ENCODE data around the gene PGLYRP2.
"Not testable (repeated sequence)": the region's sequence is repeated elsewhere in the genome, so short reads cannot be mapped to it uniquely, and the experiment has no call there.

PGLYRP2 gene, protein sequence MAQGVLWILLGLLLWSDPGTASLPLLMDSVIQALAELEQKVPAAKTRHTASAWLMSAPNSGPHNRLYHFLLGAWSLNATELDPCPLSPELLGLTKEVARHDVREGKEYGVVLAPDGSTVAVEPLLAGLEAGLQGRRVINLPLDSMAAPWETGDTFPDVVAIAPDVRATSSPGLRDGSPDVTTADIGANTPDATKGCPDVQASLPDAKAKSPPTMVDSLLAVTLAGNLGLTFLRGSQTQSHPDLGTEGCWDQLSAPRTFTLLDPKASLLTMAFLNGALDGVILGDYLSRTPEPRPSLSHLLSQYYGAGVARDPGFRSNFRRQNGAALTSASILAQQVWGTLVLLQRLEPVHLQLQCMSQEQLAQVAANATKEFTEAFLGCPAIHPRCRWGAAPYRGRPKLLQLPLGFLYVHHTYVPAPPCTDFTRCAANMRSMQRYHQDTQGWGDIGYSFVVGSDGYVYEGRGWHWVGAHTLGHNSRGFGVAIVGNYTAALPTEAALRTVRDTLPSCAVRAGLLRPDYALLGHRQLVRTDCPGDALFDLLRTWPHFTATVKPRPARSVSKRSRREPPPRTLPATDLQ

GRCh38 chr19:15479391-15480345 is at the start of gene PGLYRP2:
PGLYRP2 (minus strand) TSS chr19:15479501; CDS start chr19:15479371, 130 bp downstream.
- no peak for DNase-seq

- no peak for DNase-seq
These were observed 48.4 kb upstream of the PGLYRP2 start for GRCh38 chr19:15527705-15528104.

DNA sequence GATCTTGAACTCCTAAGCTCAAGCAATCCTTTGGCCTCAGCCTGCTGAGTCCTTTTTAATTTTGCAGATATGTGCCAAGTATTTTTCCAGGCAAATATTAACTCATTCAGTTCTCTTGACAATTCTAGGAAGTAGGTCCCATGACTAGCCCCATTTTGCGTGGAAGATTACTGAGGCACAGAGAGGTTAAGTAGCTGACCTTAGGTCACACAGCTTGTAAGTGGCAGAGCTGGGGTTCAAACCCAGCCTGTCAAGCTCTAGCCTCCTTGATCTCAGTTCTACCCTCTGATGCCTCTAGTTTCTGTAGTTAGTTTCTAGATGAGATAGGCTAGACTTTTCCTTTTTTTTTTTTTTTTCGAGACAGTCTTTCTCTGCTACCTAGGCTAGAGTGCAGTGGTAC is 47.1 kb upstream of the PGLYRP2 start:
- DNase-seq, result no peak

DNA sequence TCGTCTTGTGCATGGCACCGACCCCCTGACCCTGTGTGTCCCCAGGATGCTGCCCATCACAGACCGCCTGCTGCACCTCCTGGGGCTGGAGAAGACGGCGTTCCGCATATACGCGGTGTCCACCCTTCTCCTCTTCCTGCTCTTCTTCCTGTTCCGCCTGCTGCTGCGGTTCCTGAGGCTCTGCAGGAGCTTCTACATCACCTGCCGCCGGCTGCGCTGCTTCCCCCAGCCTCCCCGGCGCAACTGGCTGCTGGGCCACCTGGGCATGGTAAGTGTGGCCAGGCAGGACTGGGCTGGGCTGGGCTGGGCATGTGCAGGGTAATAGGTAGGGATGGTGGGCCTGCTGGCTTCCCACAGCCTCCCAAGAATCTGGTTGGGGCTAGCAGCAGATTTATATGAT is 46.0 kb upstream of the PGLYRP2 start:
- no peak for DNase-seq

- DNase-seq, result no peak
These were observed 45.5 kb upstream of the PGLYRP2 start for GRCh38 chr19:15524781-15525180.

DNA sequence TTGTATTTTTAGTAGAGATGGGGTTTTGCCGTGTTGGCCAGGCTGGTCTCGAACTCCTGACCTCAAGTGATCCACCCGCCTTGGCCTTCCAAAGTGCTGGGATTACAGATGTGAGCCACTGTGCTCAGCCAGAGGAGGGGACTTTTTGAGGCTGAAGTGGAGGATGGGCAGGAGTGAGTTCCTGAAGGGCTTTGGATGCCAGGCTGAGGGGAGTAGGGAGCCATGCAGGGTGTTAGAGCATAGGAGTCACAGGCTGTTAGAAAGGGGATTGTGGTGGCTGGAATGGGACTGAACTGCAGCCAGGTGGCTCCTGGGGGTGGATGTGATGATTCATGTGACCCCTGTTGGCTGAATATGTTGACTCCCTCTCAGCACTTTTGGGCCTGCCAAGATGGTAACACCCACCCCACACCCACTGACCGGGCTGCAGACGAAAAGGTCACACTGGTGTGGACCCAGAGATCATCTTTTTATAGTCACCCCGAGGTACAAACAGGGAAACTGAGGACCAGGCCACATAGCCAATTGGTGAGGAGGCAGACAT is 40.2 kb upstream of the PGLYRP2 start:
- DNase-seq, result no peak

DNA sequence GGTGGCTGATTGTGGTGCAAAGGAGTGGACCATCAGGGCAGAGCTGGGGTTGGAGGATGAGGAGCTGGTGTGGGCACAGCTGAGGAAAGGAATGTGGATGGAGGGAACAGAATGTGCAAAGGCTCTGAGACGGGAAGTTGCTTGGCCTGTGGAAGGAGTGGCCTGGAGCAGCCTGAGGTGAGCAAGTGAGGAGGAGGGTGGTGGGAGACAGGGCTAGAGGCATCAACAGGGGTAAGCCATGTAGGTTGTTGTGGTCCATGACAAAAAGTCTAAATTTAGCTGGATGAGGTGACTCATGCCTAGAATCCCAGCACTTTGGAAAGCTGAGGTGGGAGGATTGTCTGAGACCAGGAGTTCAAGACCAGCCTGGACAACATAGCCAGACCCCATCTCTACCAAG is 38.5 kb upstream of the PGLYRP2 start:
- no peak for DNase-seq

DNA sequence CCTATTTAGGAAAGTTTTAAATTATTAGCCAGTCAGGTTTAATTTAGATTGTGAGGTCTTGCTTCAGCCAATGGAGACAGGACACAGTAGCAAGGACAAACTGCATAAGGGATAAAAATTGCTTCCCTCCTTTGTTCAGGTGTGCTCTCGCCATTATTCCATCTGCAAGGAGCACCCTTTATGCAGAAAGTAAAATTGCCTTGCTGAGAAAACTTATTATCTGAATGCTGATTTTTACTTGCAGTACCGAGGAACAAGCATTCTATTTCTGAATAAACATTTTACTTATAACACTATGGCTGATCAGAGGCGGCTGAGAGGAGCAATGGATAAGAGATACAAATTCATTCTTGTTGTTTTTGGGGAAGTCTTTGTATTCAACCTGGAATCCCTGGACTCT is 37.1 kb upstream of the PGLYRP2 start:
- no peak for DNase-seq

- DNase-seq, result not testable (repeated sequence)
These were observed 35.9 kb upstream of the PGLYRP2 start for GRCh38 chr19:15515227-15515625.

DNA sequence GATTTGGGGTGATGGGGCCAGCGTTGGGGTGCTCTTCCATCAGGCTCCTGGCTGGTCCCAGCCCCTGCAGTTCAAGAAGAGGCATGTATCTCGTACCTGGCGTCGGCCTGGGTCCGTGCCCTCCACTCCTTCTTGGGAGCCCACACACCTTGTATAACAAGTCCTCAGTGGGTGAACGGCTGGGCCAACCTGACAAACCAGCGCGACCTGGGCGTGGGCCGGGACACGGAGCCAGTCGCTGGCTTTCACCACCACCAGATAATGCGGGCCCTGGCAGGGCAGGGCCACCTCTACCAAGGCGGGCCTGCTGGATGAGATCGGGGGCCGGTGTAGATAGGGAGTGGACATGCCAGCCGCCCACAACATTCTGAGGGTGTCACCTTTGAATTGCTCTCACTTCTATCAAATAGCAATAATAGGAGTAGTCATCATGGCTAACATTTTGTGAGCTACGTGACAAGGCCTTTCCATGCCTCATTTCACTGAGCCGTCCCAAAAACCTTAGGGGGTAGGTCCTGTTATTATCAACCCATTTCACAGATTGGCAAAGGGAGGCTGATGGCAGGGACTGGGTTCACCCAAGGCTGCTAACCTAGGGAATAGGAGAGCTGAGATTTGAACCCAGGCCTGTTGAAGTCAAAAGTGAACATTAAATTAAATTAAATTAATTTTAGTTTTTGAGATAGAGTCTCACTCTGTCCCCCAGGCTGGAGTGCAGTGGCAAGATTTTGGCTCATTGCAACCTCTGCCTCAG is 32.5 kb upstream of the PGLYRP2 start:
- no peak for DNase-seq

GRCh38 chr19:15508035-15508710 is 28.9 kb upstream of the PGLYRP2 start, which contains the start of gene CYP4F22:
CYP4F22 (plus strand) TSS chr19:15508525; CDS start chr19:15525337, 16,812 bp downstream.
- DNase-seq, result peak; percentile 4

DNA sequence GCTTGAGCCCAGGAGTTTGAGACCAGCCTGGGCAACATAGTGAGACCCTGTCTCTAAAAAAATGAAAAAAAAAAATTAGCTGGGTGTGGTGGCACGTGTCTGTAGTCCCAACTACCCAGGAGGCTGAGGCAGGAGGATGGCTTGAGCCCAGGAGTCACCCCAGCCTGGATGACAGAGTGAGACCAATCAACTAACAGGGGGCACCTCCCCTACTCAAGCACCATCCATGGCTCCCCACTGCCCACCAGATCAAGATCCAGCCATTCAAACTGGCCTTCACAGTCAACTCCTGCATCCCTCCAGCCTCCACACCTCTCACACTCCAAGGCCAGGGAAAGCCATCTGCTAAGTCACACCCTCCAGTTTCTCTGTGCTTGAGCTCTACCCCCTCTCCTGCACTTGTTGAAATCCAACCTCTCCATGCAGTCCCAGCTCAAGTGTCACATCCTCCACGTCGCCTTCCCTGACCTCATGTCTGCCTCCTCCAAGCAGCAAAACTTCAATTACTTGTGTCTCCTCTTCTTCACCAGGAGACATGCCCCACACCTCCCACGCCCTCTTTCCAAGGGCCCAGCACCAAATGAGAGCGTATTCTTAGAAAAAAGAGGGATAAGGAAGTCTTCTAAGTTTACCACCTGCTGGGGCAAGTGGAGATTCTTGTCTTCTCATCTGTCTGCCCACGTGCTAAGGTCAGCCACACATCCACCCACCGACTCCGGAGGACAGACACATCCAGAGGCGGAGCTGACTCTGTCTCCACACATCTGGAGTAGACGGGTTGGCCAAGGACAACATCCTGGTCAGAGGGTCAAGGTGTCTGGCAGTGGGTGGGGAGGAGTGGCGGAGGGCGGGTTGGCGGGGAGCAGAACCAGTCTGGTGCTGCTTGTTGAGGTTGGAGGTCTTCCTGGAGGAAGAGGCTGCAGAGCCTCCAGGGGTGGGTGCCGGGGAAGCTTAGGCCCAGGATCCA is 28.1 kb upstream of the PGLYRP2 start:
- DNase-seq, result no peak

DNA sequence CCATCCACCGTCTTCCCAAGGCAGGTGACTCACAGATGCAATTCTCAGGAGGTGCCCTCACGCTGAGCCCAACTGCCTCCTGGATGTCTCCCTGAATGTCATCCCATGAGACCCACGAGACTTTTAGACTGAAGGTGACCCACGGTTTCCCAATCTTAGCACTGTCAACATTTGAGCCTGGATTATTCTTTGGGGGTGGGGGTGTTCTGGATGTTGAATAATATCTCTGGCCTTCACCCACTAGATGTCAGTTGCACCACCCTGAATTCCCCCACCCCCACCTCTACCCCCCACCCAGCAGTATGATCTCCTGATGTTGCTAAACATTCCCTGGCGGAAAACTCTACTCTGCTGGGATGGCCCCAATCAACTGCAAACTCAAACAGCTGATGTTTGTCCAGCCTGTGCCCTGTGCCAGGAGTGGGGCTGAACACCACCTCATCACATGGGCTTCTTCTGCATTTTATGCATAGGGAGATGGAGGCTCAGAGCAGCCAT is 26.8 kb upstream of the PGLYRP2 start:
- no peak for DNase-seq

GRCh38 chr19:15502264-15502663 is 23.0 kb upstream of the PGLYRP2 start:
- DNase-seq, result no peak

GRCh38 chr19:15501596-15501995 is 22.3 kb upstream of the PGLYRP2 start:
- no peak for DNase-seq

GRCh38 chr19:15498910-15499309 is 19.6 kb upstream of the PGLYRP2 start:
- no peak for DNase-seq

GRCh38 chr19:15498156-15498858 is 19.0 kb upstream of the PGLYRP2 start:
- no peak for DNase-seq

- no peak for DNase-seq
These were observed 15.8 kb upstream of the PGLYRP2 start for GRCh38 chr19:15495151-15495550.

DNA sequence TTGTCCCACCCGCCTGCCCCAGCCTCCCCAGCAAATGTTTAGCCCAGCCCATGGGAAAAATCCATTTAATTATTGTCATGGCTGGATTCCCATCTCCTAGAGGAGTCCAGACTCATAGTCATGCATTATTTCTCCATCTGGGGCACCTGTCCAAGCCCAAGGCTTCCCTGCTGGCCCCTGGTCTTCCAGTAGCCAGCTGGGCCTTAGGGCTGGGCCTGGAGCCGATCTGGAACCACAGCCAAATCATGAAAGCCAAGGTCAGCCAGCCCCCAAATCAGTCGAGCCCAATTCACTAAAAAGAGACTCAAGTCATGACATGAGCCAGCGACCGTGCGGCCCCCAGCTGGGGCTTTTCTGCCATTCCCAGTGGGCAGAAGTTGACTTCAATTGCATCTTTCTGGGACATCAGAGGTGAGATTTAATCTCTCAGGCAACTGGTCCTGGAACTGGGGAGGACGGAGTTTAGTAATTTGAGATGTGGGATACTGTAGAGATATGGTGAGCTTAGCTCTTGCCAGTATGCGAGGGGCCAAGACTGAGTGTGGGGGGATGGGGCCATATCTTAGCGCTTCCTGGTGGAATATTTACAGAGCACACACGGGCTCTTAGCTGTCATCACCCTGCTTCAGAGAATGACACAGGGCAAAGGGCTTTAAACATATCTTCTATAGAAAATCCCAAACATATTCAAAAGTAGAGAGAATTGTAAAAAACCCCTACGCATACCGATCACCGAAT is 9.4 kb upstream of the PGLYRP2 start:
- DNase-seq, result no peak

Measured in activated CD4-positive, alpha-beta T cell treated with anti-CD3 and anti-CD28 coated beads, Interleukin-2, Interleukin-6, amounts not matched to agents 100 ng/mL and 50 ng/mL, durations not matched to agents 16 hours and 8 hours (primary cell).